K562 (cell line): ENCODE data around the gene ANKRD49.

Experiments
- ETV5 ChIP-seq: sonication (generic); formaldehyde crosslinking; IDR thresholded peaks from 2 replicates; pipeline ENCODE4 v1.4.0; 2020; ENCODE audit warnings: low read depth, mild to moderate bottlenecking, missing genetic modification reagents
- EZH2 ChIP-seq: IDR thresholded peaks from 2 replicates; pipeline ENCODE4 v1.6.1; 2012; ENCODE audit warnings: low read depth, mild to moderate bottlenecking, inconsistent platforms, low read length, borderline replicate concordance
- FOXK1 ChIP-seq: sonication (generic); formaldehyde crosslinking; IDR thresholded peaks from 2 replicates; pipeline ENCODE4 v1.8.0; 2022; ENCODE audit warnings: missing genetic modification reagents, mild to moderate bottlenecking, borderline replicate concordance
- MEIS2 ChIP-seq: fragments of 450-650 bp; IDR thresholded peaks from 2 replicates; pipeline ENCODE4 v1.6.1; 2014; ENCODE audit warnings: mild to moderate bottlenecking; ENCODE audit not compliant: partially characterized antibody
- RCOR1 ChIP-seq, 2 experiments: IDR thresholded peaks; 2 replicates each; pipeline ENCODE4 v1.6.1; 2012; ENCODE audit warnings: low read depth in 2 of 2, low read length in 2 of 2, borderline replicate concordance in 1 of 2, improper control_type of control experiment in 1 of 2
- SNRNP70 ChIP-seq: fragments of 200-400 bp; formaldehyde crosslinking; optimal IDR thresholded peaks from 2 replicates; pipeline ENCODE3; 2017; ENCODE audit warnings: low read depth, low read length
- ZNF3 ChIP-seq: fragments of 250-450 bp; sonication (Bioruptor Pico); IDR thresholded peaks from 2 replicates; pipeline ENCODE4 v1.5.0; 2021; ENCODE audit warnings: mild to moderate bottlenecking, moderate library complexity
- ZNF695 ChIP-seq: fragments of 450-650 bp; formaldehyde crosslinking; IDR thresholded peaks from 2 replicates; pipeline ENCODE4 v1.4.0; 2020; ENCODE audit warnings: mild to moderate bottlenecking, moderate library complexity
- ZNF75A ChIP-seq: fragments of 450-650 bp; formaldehyde crosslinking; IDR thresholded peaks from 2 replicates; pipeline ENCODE4 v1.4.0; 2020; ENCODE audit warnings: mild to moderate bottlenecking
- TF ChIP-seq, protein P1 (sequence below), 3 experiments: IDR thresholded peaks in 2 of 3; conservative IDR thresholded peaks in 1 of 3; 2 replicates each; pipeline ENCODE4 v1.5.1; 2011 to 2012; ENCODE audit warnings: low read length in 3 of 3, mild to moderate bottlenecking in 3 of 3, control low read depth in 2 of 3, improper control_type of control experiment in 1 of 3, inconsistent platforms in 1 of 3, low read depth in 1 of 3, mixed read lengths in 1 of 3, moderate library complexity in 1 of 3; ENCODE audit not compliant: insufficient read depth in 2 of 3
- TF ChIP-seq, protein P2 (sequence below): sonication (generic); formaldehyde crosslinking; IDR thresholded peaks from 2 replicates; pipeline ENCODE4 v1.5.0; 2020; ENCODE audit warnings: missing genetic modification reagents
- TF ChIP-seq, protein P3 (sequence below): fragments of 450-650 bp; IDR thresholded peaks from 2 replicates; pipeline ENCODE4 v1.6.1; 2016; ENCODE audit warnings: low read depth
- TF ChIP-seq, protein P4 (sequence below), 2 experiments: fragments of 450-650 bp in 1 of 2; sonication (generic) in 1 of 2; formaldehyde crosslinking in 1 of 2; IDR thresholded peaks in 1 of 2; conservative IDR thresholded peaks in 1 of 2; 2 replicates each; pipeline versions ENCODE4 v1.6.1 to v1.8.1; 2016 to 2023; ENCODE audit warnings: mild to moderate bottlenecking in 2 of 2, moderate library complexity in 2 of 2, inconsistent platforms in 1 of 2, missing genetic modification reagents in 1 of 2

DNA sequence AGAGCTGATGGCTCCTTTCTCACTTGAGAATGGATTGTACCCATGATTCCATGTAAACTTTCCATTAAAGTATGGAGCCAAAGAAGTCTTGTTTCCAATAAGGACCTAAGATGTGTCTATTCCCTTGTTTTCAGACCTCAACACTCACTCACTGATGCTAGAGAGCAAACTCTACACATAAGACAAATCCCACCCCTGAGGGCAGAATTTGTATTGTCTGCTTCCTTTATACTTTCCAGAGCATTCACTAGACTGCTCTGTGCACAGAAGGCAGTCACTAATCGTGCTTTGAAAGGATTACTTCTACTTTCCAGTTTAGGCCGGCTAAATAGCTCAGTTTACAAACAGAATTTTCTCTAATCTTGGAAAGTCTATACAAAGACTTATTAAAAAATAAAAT, 6.4 kb downstream of the ANKRD49 start:
- no peak for TF ChIP-seq ZNF3 (CRISPR knock-in tag)
- TF ChIP-seq ZNF75A (CRISPR knock-in tag) = no peak
- TF ChIP-seq, protein P1, sequence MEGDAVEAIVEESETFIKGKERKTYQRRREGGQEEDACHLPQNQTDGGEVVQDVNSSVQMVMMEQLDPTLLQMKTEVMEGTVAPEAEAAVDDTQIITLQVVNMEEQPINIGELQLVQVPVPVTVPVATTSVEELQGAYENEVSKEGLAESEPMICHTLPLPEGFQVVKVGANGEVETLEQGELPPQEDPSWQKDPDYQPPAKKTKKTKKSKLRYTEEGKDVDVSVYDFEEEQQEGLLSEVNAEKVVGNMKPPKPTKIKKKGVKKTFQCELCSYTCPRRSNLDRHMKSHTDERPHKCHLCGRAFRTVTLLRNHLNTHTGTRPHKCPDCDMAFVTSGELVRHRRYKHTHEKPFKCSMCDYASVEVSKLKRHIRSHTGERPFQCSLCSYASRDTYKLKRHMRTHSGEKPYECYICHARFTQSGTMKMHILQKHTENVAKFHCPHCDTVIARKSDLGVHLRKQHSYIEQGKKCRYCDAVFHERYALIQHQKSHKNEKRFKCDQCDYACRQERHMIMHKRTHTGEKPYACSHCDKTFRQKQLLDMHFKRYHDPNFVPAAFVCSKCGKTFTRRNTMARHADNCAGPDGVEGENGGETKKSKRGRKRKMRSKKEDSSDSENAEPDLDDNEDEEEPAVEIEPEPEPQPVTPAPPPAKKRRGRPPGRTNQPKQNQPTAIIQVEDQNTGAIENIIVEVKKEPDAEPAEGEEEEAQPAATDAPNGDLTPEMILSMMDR (IDR thresholded peaks at IDR 0.05 in 2 of 3, conservative IDR thresholded peaks at IDR 0.05 in 1 of 3; ENCODE audit: insufficient read depth in 2 of 3, low read depth in 1 of 3, low read length in 3 of 3) = no peak
- TF ChIP-seq, protein P2, sequence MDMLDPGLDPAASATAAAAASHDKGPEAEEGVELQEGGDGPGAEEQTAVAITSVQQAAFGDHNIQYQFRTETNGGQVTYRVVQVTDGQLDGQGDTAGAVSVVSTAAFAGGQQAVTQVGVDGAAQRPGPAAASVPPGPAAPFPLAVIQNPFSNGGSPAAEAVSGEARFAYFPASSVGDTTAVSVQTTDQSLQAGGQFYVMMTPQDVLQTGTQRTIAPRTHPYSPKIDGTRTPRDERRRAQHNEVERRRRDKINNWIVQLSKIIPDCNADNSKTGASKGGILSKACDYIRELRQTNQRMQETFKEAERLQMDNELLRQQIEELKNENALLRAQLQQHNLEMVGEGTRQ = no peak
- TF ChIP-seq EZH2 = no peak
- no peak for TF ChIP-seq SNRNP70
- no peak for TF ChIP-seq FOXK1 (CRISPR knock-in tag)
- TF ChIP-seq, protein P3, sequence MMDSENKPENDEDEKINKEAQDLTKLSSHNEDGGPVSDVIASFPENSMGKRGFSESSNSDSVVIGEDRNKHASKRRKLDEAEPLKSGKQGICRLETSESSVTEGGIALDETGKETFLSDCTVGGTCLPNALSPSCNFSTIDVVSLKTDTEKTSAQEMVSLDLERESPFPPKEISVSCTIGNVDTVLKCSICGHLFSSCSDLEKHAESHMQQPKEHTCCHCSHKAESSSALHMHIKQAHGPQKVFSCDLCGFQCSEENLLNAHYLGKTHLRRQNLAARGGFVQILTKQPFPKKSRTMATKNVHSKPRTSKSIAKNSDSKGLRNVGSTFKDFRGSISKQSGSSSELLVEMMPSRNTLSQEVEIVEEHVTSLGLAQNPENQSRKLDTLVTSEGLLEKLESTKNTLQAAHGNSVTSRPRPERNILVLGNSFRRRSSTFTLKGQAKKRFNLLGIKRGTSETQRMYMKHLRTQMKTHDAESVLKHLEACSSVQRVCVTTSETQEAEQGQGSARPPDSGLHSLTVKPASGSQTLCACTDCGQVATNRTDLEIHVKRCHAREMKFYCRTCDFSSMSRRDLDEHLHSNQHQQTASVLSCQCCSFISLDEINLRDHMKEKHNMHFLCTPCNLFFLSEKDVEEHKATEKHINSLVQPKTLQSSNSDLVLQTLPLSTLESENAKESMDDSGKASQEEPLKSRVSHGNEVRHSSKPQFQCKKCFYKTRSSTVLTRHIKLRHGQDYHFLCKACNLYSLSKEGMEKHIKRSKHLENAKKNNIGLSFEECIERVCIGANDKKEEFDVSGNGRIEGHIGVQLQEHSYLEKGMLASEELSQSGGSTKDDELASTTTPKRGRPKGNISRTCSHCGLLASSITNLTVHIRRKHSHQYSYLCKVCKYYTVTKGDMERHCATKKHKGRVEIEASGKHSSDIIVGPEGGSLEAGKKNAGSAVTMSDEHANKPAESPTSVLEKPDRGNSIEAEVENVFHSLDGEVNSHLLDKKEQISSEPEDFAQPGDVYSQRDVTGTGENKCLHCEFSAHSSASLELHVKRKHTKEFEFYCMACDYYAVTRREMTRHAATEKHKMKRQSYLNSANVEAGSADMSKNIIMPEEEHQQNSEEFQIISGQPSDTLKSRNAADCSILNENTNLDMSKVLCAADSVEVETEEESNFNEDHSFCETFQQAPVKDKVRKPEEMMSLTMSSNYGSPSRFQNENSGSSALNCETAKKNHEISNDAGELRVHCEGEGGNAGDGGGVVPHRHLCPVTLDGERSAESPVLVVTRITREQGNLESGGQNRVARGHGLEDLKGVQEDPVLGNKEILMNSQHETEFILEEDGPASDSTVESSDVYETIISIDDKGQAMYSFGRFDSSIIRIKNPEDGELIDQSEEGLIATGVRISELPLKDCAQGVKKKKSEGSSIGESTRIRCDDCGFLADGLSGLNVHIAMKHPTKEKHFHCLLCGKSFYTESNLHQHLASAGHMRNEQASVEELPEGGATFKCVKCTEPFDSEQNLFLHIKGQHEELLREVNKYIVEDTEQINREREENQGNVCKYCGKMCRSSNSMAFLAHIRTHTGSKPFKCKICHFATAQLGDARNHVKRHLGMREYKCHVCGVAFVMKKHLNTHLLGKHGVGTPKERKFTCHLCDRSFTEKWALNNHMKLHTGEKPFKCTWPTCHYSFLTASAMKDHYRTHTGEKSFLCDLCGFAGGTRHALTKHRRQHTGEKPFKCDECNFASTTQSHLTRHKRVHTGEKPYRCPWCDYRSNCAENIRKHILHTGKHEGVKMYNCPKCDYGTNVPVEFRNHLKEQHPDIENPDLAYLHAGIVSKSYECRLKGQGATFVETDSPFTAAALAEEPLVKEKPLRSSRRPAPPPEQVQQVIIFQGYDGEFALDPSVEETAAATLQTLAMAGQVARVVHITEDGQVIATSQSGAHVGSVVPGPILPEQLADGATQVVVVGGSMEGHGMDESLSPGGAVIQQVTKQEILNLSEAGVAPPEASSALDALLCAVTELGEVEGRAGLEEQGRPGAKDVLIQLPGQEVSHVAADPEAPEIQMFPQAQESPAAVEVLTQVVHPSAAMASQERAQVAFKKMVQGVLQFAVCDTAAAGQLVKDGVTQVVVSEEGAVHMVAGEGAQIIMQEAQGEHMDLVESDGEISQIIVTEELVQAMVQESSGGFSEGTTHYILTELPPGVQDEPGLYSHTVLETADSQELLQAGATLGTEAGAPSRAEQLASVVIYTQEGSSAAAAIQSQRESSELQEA = no peak
- TF ChIP-seq, protein P4, sequence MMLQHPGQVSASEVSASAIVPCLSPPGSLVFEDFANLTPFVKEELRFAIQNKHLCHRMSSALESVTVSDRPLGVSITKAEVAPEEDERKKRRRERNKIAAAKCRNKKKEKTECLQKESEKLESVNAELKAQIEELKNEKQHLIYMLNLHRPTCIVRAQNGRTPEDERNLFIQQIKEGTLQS (IDR thresholded peaks at IDR 0.05) = no peak
- TF ChIP-seq, protein P4 (CRISPR knock-in tag; conservative IDR thresholded peaks at IDR 0.05) = no peak
- TF ChIP-seq MEIS2 = no peak
- no peak for TF ChIP-seq ETV5 (CRISPR knock-in tag)
- TF ChIP-seq ZNF695 (CRISPR knock-in tag) = no peak
- no peak for TF ChIP-seq RCOR1 (IDR thresholded peaks at IDR 0.05; ENCODE audit: borderline replicate concordance in 1 of 2, low read depth in 2 of 2, low read length in 2 of 2)
